Measurements from ENCODE around the gene FGD2. TPM values are rescaled to one million over a fixed set of nuclear protein-coding genes. Genes with fewer than 3 reads are reported as not detected.

FGD2 gene
- total and polyA plus RNA-seq, 9 of the 15 experiments (the other 6 are each of a cell fraction or from before 2014, with no cell fraction given), result 0.09 TPM; not detected in 8

- TF ChIP-seq CTCFL (IDR thresholded peaks at IDR 0.05; ENCODE audit: borderline replicate concordance, insufficient read depth, low read depth, low read length, poor library complexity, severe bottlenecking), result peak; percentile 86
- TF ChIP-seq HMGXB4 (CRISPR knock-in tag; IDR thresholded peaks at IDR 0.05), result 0 out of 2 replicates have a peak, but pooled peaks have one; percentile 5
- TF ChIP-seq, protein P1, sequence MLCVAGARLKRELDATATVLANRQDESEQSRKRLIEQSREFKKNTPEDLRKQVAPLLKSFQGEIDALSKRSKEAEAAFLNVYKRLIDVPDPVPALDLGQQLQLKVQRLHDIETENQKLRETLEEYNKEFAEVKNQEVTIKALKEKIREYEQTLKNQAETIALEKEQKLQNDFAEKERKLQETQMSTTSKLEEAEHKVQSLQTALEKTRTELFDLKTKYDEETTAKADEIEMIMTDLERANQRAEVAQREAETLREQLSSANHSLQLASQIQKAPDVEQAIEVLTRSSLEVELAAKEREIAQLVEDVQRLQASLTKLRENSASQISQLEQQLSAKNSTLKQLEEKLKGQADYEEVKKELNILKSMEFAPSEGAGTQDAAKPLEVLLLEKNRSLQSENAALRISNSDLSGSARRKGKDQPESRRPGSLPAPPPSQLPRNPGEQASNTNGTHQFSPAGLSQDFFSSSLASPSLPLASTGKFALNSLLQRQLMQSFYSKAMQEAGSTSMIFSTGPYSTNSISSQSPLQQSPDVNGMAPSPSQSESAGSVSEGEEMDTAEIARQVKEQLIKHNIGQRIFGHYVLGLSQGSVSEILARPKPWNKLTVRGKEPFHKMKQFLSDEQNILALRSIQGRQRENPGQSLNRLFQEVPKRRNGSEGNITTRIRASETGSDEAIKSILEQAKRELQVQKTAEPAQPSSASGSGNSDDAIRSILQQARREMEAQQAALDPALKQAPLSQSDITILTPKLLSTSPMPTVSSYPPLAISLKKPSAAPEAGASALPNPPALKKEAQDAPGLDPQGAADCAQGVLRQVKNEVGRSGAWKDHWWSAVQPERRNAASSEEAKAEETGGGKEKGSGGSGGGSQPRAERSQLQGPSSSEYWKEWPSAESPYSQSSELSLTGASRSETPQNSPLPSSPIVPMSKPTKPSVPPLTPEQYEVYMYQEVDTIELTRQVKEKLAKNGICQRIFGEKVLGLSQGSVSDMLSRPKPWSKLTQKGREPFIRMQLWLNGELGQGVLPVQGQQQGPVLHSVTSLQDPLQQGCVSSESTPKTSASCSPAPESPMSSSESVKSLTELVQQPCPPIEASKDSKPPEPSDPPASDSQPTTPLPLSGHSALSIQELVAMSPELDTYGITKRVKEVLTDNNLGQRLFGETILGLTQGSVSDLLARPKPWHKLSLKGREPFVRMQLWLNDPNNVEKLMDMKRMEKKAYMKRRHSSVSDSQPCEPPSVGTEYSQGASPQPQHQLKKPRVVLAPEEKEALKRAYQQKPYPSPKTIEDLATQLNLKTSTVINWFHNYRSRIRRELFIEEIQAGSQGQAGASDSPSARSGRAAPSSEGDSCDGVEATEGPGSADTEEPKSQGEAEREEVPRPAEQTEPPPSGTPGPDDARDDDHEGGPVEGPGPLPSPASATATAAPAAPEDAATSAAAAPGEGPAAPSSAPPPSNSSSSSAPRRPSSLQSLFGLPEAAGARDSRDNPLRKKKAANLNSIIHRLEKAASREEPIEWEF (CRISPR knock-in tag; IDR thresholded peaks at IDR 0.05), result no peak
- TF ChIP-seq TAF7 (tag; IDR thresholded peaks at IDR 0.05), result no peak
- TF ChIP-seq MTA1 (IDR thresholded peaks at IDR 0.05; ENCODE audit: borderline replicate concordance), result peak; percentile 85
- no peak for TF ChIP-seq MBD1 (CRISPR knock-in tag; IDR thresholded peaks at IDR 0.05)
- peak; percentile 47; the same call in 1 of the 2 replicates for TF ChIP-seq IFI16 (CRISPR knock-in tag; IDR thresholded peaks at IDR 0.05)
- no peak for TF ChIP-seq PURB (CRISPR knock-in tag; IDR thresholded peaks at IDR 0.05; ENCODE audit: low read depth)
- 0 out of 2 replicates have a peak, but pooled peaks have one; percentile 37 for TF ChIP-seq KLF16 (IDR thresholded peaks at IDR 0.05)
- TF ChIP-seq CXXC5 (CRISPR knock-in tag; IDR thresholded peaks at IDR 0.05), result peak; percentile 79
- peak; percentile 42; the same call in 1 of the 2 replicates for TF ChIP-seq PHF8 (IDR thresholded peaks at IDR 0.05; ENCODE audit: borderline replicate concordance, low read length)
- TF ChIP-seq ERF (CRISPR knock-in tag; IDR thresholded peaks at IDR 0.05), result peak; percentile 45; the same call in 1 of the 2 replicates
- TF ChIP-seq HDAC3 (IDR thresholded peaks at IDR 0.05; ENCODE audit: borderline replicate concordance, partially characterized antibody), result peak; percentile 86
These were observed 54.1 kb downstream of the FGD2 start (continued) for GRCh38 chr6:37059344-37060194.
